ENCODE measurements around the gene CYP19A1.

GRCh38 chr15:51263726-51264125, 74.7 kb downstream of the CYP19A1 start:
- no peak for TF ChIP-seq POLR2A (IDR thresholded peaks at IDR 0.05; ENCODE audit: low read length)
- TF ChIP-seq GATA1 (IDR thresholded peaks at IDR 0.05; ENCODE audit: low read depth, low read length), result no peak

Measured in erythroblast (primary cell).